K562 (cell line): ENCODE measurements around the gene ATP2A1. TPM values are rescaled to one million over a fixed set of nuclear protein-coding genes. Genes with fewer than 3 reads are reported as not detected.
"Not testable (repeated sequence)": the region's sequence is repeated elsewhere in the genome, so short reads cannot be mapped to it uniquely, and the experiment has no call there.

Source experiments
- ATAC-seq: fragments of 200-7000 bp; cut with Tn5 transposase; 3 replicates; pipeline ENCODE4 v1.9.1; 2020; ENCODE audit warnings: moderate library complexity
- BruUV-seq: library from RNA; stranded (reverse); fragments of 400-500 nt; replicated peaks from 2 replicates; lab custom pipeline; 2021; lab: Mats Ljungman, UMichigan
- CTCF ChIA-PET: fragments of 300-600 bp; formaldehyde crosslinking; extraction: SDS; loops from one replicate; lab custom pipeline; 2021; ENCODE audit warnings: low intra/inter-chr PET ratio; lab: Yijun Ruan, JAX
- POLR2A ChIA-PET: fragments of 300-600, 350-650 bp; sonication (Branson Sonifier 250); formaldehyde crosslinking; extraction: SDS; loops from one replicate; lab custom pipeline; 2021; ENCODE audit warnings: antibody characterized with exemption, inconsistent platforms; lab: Yijun Ruan, JAX
- DNase-seq, 4 experiments: peaks; one replicate each; pipeline versions ENCODE4 v3.0.0 to v3.0.0-alpha.2; 2011 to 2018; ENCODE audit warnings: low spot score in 3 of 4, mixed read lengths in 3 of 4; ENCODE audit errors: extremely low read depth in 1 of 4
- FAIRE-seq: peaks from 2 replicates; lab custom pipeline; 2011; peaks lifted over from hg19 to GRCh38; lab: Jason Lieb, UNC
- H2AFZ ChIP-seq: 2 replicates; pipeline ENCODE4 v1.6.0; 2011; ENCODE audit warnings: low read depth, low read length, control low read depth, inconsistent platforms
- H3K27ac ChIP-seq: fragments of 200-600 bp; 3 replicates; pipeline ENCODE4 v1.8.0; 2011; ENCODE audit warnings: low read depth, mild to moderate bottlenecking, control low read depth, inconsistent platforms, low read length, moderate library complexity, mixed read lengths; ENCODE audit errors: extremely low read depth
- H3K27me3 ChIP-seq, 2 experiments: fragments of 300-600 bp in 1 of 2; 2 replicates in 1 of 2; 3 replicates in 1 of 2; pipeline versions ENCODE4 v1.6.0 to v1.8.0; 2011; ENCODE audit warnings: inconsistent platforms in 2 of 2, low read length in 2 of 2, mild to moderate bottlenecking in 1 of 2, mixed read lengths in 1 of 2, moderate library complexity in 1 of 2; ENCODE audit not compliant: control insufficient read depth in 2 of 2, insufficient read depth in 2 of 2
- H3K36me3 ChIP-seq: fragments of 300-600 bp; 3 replicates; pipeline ENCODE4 v1.8.0; 2011; ENCODE audit warnings: mild to moderate bottlenecking, low read length, inconsistent platforms; ENCODE audit not compliant: control insufficient read depth, insufficient read depth
- H3K4me1 ChIP-seq, 2 experiments: fragments of 200-600 bp in 1 of 2; replicated peaks in 1 of 2; 2 replicates in 1 of 2; 3 replicates in 1 of 2; pipeline versions ENCODE4 v1.5.1 to v1.8.0; 2011; ENCODE audit warnings: inconsistent platforms in 2 of 2, low read length in 2 of 2, mild to moderate bottlenecking in 1 of 2, mixed read lengths in 1 of 2, moderate library complexity in 1 of 2; ENCODE audit not compliant: control insufficient read depth in 2 of 2, insufficient read depth in 2 of 2
- H3K4me2 ChIP-seq: 2 replicates; pipeline ENCODE4 v1.6.1; 2011; ENCODE audit warnings: low read length, control low read depth, inconsistent platforms, mixed read lengths; ENCODE audit not compliant: insufficient read depth
- H3K4me3 ChIP-seq: fragments of 200-600 bp; sonication (generic), shearing (Covaris generic); 2 replicates; pipeline ENCODE4 v1.5.1; 2016; ENCODE audit warnings: control low read depth, inconsistent platforms
- H3K79me2 ChIP-seq: fragments of 200-600 bp; 3 replicates; pipeline ENCODE4 v1.8.0; 2011; ENCODE audit warnings: low read length, inconsistent platforms; ENCODE audit not compliant: control insufficient read depth, insufficient read depth
- H3K9ac ChIP-seq, 2 experiments: 2 replicates each; pipeline versions ENCODE4 v1.6.0 to v1.6.1; 2011; ENCODE audit warnings: low read depth in 2 of 2, low read length in 2 of 2, control low read depth in 1 of 2, inconsistent platforms in 1 of 2, mild to moderate bottlenecking in 1 of 2, mixed read lengths in 1 of 2; ENCODE audit not compliant: insufficient read depth in 1 of 2
- H3K9me1 ChIP-seq: one replicate; pipeline ENCODE4 v1.6.0; 2011; ENCODE audit warnings: inconsistent platforms, mild to moderate bottlenecking, low read length, moderate library complexity; ENCODE audit not compliant: control insufficient read depth, insufficient read depth
- H3K9me3 ChIP-seq: replicated peaks from 2 replicates; pipeline ENCODE4 v1.5.1; 2011; ENCODE audit warnings: low read depth, low read length, inconsistent platforms; ENCODE audit not compliant: control insufficient read depth, insufficient read depth
- H4K20me1 ChIP-seq: replicated peaks from 2 replicates; pipeline ENCODE4 v1.6.1; 2011; ENCODE audit warnings: low read length, inconsistent platforms, mixed read lengths; ENCODE audit not compliant: control insufficient read depth, insufficient read depth
- BCL6 ChIP-seq: fragments of 250-450 bp; sonication (Bioruptor Pico); IDR thresholded peaks from 2 replicates; pipeline ENCODE4 v1.4.0; 2020
- BCOR ChIP-seq: fragments of 450-650 bp; IDR thresholded peaks from 2 replicates; pipeline ENCODE4 v1.6.1; 2016
- BRF1 ChIP-seq: IDR thresholded peaks from 3 replicates; pipeline ENCODE4 v1.6.1; 2011; ENCODE audit warnings: borderline replicate concordance, mild to moderate bottlenecking; ENCODE audit not compliant: insufficient read length; ENCODE audit errors: extremely low read depth
- CBFA2T3 ChIP-seq: fragments of 450-650 bp; IDR thresholded peaks from 2 replicates; pipeline ENCODE4 v1.6.1; 2017
- CREB3 ChIP-seq: fragments of 450-650 bp; conservative IDR thresholded peaks from 2 replicates; pipeline ENCODE4 v1.6.1; 2016; ENCODE audit warnings: missing genetic modification characterization, low read depth, mild to moderate bottlenecking, missing compliant biosample characterization, moderate library complexity
- HMG20A ChIP-seq: fragments of 450-650 bp; formaldehyde crosslinking; conservative IDR thresholded peaks from 2 replicates; pipeline ENCODE4 v1.4.0; 2020; ENCODE audit warnings: mild to moderate bottlenecking, mixed read lengths
- LEF1 ChIP-seq: fragments of 450-650 bp; IDR thresholded peaks from 2 replicates; pipeline ENCODE4 v1.6.1; 2016; ENCODE audit warnings: mild to moderate bottlenecking
- TAF1 ChIP-seq: IDR thresholded peaks from 2 replicates; pipeline ENCODE4 v1.6.1; 2011; ENCODE audit warnings: mild to moderate bottlenecking, low read length, moderate library complexity; ENCODE audit not compliant: insufficient read depth, control insufficient read depth, severe bottlenecking; ENCODE audit errors: extremely low read depth
- ZBTB17 ChIP-seq: fragments of 450-650 bp; formaldehyde crosslinking; IDR thresholded peaks from 2 replicates; pipeline ENCODE4 v1.4.0; 2020; ENCODE audit warnings: mild to moderate bottlenecking
- ZFPM2 ChIP-seq: fragments of 250-450 bp; sonication (Bioruptor Pico); IDR thresholded peaks from 2 replicates; pipeline ENCODE4 v1.5.1; 2022; ENCODE audit warnings: mild to moderate bottlenecking
- ZNF165 ChIP-seq: fragments of 250-450 bp; sonication (Bioruptor Pico); IDR thresholded peaks from 2 replicates; pipeline ENCODE4 v1.4.0; 2020; ENCODE audit warnings: borderline replicate concordance
- ZSCAN32 ChIP-seq: fragments of 450-650 bp; formaldehyde crosslinking; IDR thresholded peaks from 2 replicates; pipeline ENCODE4 v1.4.0; 2020; ENCODE audit warnings: mild to moderate bottlenecking, moderate library complexity
- WGBS: fragments of 100-300 bp; shearing (Covaris generic); methylation state at CpG from one replicate; pipeline ENCODE4 v1.1.6; 2016; ENCODE audit warnings: low coverage, mixed read lengths; ENCODE audit not compliant: insufficient coverage; ENCODE audit errors: missing lambda C conversion rate; 5-methylcytosine and 5-hydroxymethylcytosine counted together
- in situ Hi-C: fragments of 300-500 bp; cut with MboI; formaldehyde crosslinking; loops from 4 replicates; pipeline ENCODE4 v1.15.0; 2018; ENCODE audit warnings: inconsistent platforms, mixed read lengths
- intact Hi-C: fragments of 100-400 bp; cut with micrococcal nuclease; formaldehyde crosslinking; loops from 2 replicates; pipeline ENCODE4 v1.14.2; 2022
- polyA plus RNA-seq, 8 experiments: library from polyadenylated mRNA; depleted of rRNA in 4 of 8; stranded (reverse) in 5 of 8; unstranded in 3 of 8; fragments of >200 nt; fragmentation: Nextera tagmentation in 2 of 8; fragmentation: Illumina TruSeq in 1 of 8; extraction: Ambion mirVana in 2 of 8; extraction: Trizol in 1 of 8; gene quantifications; 2 replicates each; pipeline versions ENCODE4 v1.2.1 to v1.2.3, GENCODE V29; 2011 to 2014; ENCODE audit warnings: inconsistent platforms in 1 of 8, missing spikeins in 1 of 8
- total RNA-seq, 7 experiments: library from RNA; depleted of rRNA in 6 of 7; stranded (reverse); fragments of >200 nt in 6 of 7; fragmentation: Illumina TruSeq in 2 of 7; extraction: Trizol in 2 of 7; gene quantifications; 2 replicates each; pipeline versions ENCODE4 v1.2.1 to v1.2.3, GENCODE V29; 2011 to 2021; ENCODE audit warnings: low replicate concordance in 1 of 7
- TF ChIP-seq, protein P1 (sequence below): fragments of 450-650 bp; formaldehyde crosslinking; IDR thresholded peaks from 2 replicates; pipeline ENCODE4 v1.4.0; 2020; ENCODE audit warnings: mild to moderate bottlenecking, moderate library complexity

Gene ATP2A1
- total and polyA plus RNA-seq, 9 of the 15 experiments (the other 6 are each of a cell fraction or from before 2014, with no cell fraction given) = 0.25 to 2.6 (median 0.65) TPM

DNA sequence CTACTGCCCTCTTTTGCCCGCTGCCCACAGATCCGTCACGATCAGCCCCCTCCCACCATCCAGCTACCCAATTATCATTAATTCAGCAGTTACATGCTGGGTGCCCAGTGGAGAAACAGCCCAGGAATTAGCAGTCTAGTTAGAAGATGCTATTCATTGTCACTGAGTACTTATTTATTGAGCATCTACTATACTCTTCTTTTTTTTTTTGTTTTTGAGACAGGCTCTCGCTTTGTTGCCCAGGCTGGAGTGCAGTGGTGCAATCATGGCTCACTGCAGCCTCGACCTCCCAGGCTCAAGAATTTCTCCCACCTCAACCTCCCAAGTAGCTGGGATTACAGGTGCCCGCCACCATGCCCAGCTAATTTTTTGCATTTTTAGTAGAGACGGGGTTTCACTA is 61.5 kb downstream of the ATP2A1 start:
- BruUV-seq, H3K9me3 ChIP-seq, H3K79me2 ChIP-seq, H3K4me2 ChIP-seq, CTCF ChIA-PET, DNase-seq, H3K36me3 ChIP-seq, H3K27me3 ChIP-seq, H4K20me1 ChIP-seq, H2AFZ ChIP-seq, H3K27ac ChIP-seq, ATAC-seq, H3K9me1 ChIP-seq, H3K4me3 ChIP-seq, FAIRE-seq, H3K9ac ChIP-seq: not testable (repeated sequence)
- intact Hi-C loops = loop anchor here (5.0 kb wide), 1 partner anchor 58 kb away; no protein-coding TSS in a partner anchor
- POLR2A ChIA-PET = interaction anchor here (0.6 kb wide), 1 partner anchor 90 kb away, joined by 3 read pairs; no protein-coding TSS in a partner anchor
- peaks cover 8 to 35% of the 10 kb centered on the region in 2 experiments; a peak in 4 of 5 replicates for H3K4me1 ChIP-seq
- TF ChIP-seq BCOR = 0 out of 2 replicates have a peak, but pooled peaks have one; percentile 45
- 65% methylated on average over 7 of the region's 7 CpGs for WGBS
- in situ Hi-C loops = loop anchor here (25.0 kb wide), 1 partner anchor 503 kb away; no protein-coding TSS in a partner anchor

- H3K9ac ChIP-seq = peak overlapping the region in 1 of 2 experiments; percentile 33; a peak in 1 of 4 replicates
- no TSS peak for BruUV-seq
- FAIRE-seq = no peak
- CTCF ChIA-PET = interaction anchor here (0.5 kb wide), 1 partner anchor 18 kb away, joined by 3 read pairs; no protein-coding TSS in a partner anchor
- POLR2A ChIA-PET = interaction anchor here (0.6 to 1.8 kb wide), 4 partner anchors 15 to 84 kb away, joined by 3 to 4 read pairs (median 4); partner anchors contain the start of gene RABEP2
- H2AFZ ChIP-seq = peak overlapping the region; percentile 63; the same call in 1 of the 2 replicates
- H4K20me1 ChIP-seq = no peaks in the 10 kb centered on the region
- H3K4me3 ChIP-seq = no peak overlapping the region
- ATAC-seq = no peak
- H3K27me3 ChIP-seq = no peaks in the 10 kb centered on the region
- no peaks in the 10 kb centered on the region for H3K79me2 ChIP-seq
- in situ Hi-C loops (loop anchor here (25.0 kb wide), 1 partner anchor 506 kb away; no protein-coding TSS in a partner anchor), intact Hi-C loops (no loop called here)
- no peak overlapping the region for H3K4me2 ChIP-seq
- H3K9me3 ChIP-seq = no peaks in the 10 kb centered on the region
- no peaks in the 10 kb centered on the region for H3K36me3 ChIP-seq
- no peaks in the 10 kb centered on the region for H3K9me1 ChIP-seq
- no peak for DNase-seq
- H3K27ac ChIP-seq = no peak overlapping the region
- peaks cover 6 to 15% of the 10 kb centered on the region in 2 experiments; a peak in 4 of 5 replicates for H3K4me1 ChIP-seq
- no peak for TF ChIP-seq HMG20A (CRISPR knock-in tag)
- no peak for TF ChIP-seq BRF1
- no peak for TF ChIP-seq BCL6
- no peak for TF ChIP-seq ZFPM2 (CRISPR knock-in tag)
- no peak for TF ChIP-seq ZBTB17 (CRISPR knock-in tag)
- no peak for TF ChIP-seq ZSCAN32 (CRISPR knock-in tag)
- TF ChIP-seq CBFA2T3 = no peak
- TF ChIP-seq, protein P1, sequence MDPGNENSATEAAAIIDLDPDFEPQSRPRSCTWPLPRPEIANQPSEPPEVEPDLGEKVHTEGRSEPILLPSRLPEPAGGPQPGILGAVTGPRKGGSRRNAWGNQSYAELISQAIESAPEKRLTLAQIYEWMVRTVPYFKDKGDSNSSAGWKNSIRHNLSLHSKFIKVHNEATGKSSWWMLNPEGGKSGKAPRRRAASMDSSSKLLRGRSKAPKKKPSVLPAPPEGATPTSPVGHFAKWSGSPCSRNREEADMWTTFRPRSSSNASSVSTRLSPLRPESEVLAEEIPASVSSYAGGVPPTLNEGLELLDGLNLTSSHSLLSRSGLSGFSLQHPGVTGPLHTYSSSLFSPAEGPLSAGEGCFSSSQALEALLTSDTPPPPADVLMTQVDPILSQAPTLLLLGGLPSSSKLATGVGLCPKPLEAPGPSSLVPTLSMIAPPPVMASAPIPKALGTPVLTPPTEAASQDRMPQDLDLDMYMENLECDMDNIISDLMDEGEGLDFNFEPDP (CRISPR knock-in tag) = no peak
- TF ChIP-seq CREB3 = no peak
- no peak for TF ChIP-seq ZNF165
- no peak for TF ChIP-seq LEF1
- TF ChIP-seq TAF1 = no peak
These were observed 65.0 kb downstream of the ATP2A1 start for GRCh38 chr16:28943281-28943680.
